CD4-positive, alpha-beta T cell treated with Interleukin-6 for 4 hours (primary cell): Measurements from ENCODE around the gene SEZ6.
A peak's percentile ranks its signal among the peaks of the same experiment; 100 is the strongest.
"Not testable (repeated sequence)": the region's sequence is repeated elsewhere in the genome, so short reads cannot be mapped to it uniquely, and the experiment has no call there.

ENCODE experiments used
- DNase-seq: peaks from one replicate; pipeline ENCODE4 v3.0.0-alpha.2; 2020; ENCODE audit warnings: mixed read lengths

Gene SEZ6

DNA sequence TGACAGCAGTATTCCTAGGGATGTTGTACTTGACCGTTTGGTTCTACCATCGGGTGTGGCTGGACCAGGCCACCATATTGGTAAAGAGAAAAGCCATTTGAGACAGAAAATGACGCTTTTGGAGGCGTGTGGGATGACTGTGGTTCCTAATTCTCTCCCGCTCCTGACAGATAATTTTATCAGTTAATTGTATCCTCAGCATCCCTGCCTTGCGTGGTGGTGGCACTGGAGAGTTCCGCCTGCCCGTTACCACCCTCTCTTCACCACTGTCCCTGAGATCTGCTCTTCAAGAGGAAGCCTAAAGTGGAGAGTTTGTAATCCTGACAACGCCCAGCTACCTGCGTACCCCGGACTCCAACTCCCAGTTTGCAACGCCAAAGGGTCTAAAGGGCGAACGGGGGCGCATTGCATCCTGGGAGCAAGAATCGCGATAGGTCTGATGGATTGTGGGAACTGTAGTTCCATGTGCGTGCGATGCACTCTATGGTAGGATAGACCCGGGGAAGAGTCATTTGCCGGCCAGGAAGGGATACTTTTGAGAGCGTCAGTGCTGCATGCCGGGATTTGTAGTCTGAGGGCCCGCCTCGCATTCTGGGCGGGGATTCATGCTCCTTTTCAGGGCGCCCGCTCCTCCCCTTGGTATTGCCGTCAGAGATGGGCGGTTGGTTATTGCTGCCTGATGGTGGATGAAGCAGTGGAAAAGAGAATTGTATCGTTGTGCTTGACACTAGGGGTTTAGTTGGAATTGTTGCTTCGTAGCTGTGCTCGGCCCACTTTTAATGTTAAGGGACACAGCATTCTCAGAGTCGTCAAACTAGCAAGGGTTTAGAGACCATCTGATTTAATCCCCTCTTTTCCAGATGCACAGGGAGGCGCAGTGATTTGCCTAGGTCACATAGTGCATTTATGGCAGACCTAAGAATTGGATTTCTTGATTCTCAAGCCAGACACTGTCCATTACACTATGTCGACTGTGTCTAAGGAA is 53.5 kb downstream of the SEZ6 start:
- DNase-seq = peak; percentile 96

DNA sequence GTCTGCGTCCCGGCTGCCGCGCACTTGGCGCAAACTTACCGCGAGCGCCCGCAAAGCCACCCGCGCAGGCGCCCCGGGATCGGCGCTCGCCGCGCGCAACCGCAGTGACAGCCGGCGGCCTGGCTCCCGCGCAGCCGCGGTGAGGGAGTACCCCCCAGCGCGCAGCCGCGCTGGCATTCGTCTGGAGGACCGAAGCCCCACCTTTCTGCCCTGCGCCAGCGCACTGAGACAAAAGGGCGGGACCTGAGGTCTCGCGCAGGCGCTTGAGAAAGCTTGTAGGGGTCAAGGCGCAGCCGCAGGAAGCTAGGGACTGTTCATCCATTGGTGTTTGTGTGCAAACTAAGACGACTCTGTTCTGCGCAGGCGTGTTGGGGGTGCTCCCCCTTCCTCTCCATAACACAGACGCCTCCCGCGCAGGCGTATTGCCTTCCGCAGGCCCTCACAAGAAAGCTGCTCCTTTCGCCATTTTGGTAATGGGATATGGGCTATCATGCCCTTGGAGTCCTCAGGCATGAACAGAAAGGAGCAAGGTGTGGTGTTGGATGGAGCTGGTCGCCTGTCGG is 54.3 kb downstream of the SEZ6 start, which contains the start of gene PHF12:
Gene PHF12, minus strand, starts transcription at position 91 of the 563 bp plus-strand sequence. CDS start 558 bp downstream, outside the sequence.
- peak; percentile 100 for DNase-seq

DNA sequence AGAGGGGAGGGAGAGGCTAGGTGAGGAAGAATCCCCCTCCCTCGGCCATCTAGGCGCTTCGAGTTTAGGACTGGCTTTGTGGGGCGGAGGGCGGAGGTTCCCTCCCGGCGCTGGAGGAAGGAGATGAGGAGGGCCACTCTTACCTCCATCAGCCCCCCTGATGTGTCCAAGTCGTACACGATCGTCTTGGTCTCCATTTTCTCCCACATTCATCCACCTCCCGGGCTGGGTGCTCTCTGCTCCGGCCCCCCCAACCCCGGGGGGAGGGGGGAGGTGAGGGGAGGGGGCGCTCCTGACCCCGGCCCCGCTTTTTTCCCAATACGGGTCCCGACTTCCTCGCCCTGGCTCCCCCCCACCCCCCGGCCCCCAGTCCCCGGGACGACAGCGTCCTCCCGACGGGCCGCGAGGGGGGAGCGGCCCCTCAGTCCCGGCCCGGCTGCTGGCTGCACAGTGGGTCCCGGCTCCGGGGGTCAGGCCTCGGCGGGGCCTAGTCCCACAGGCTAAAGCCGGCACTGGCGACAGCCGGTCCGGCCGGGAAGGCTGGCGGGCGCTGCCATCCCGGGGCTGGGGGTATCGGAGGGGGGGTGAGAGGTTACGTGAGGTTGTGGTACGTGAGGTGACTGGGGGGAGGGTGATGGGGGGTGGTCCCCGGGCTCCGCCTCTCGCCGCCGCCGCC is 54.9 kb downstream of the SEZ6 start:
- no peak for DNase-seq

DNA sequence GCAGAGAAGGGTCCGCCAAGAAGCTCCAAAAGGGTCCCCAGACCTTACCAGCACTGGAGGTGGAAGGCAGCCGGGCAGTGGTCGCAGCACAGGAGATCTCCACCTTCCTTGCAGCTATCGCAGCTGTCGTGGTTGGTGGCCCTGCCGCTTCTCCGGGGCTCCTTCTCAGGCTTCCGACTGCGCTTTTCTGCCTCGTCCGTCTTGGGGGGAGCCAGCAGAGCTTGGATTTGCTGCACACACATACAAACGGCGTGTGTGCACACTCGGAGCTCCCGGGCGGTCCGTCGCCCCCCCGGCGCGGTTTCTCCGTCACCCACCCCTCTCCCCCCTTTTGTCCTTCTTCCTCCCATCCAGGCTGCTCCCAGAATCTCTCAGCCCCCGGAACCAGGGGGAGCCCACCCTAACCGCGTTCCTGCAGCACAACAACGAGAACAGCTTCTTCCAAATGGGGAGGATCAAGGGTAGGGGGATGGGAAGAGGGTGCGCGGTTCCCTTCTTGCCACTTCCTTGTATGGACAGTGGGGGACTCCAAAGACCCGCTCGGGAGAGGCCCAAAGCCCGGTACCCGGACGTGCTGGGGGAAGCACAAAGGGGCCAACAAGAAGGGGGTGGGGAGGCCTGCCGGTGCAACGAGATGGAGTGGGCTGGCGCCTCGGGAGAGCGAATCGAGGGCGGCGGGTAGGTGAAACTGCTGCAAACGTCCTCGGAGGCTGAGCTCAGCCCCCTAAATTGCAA is 55.6 kb downstream of the SEZ6 start:
- peak; percentile 55 for DNase-seq

DNA sequence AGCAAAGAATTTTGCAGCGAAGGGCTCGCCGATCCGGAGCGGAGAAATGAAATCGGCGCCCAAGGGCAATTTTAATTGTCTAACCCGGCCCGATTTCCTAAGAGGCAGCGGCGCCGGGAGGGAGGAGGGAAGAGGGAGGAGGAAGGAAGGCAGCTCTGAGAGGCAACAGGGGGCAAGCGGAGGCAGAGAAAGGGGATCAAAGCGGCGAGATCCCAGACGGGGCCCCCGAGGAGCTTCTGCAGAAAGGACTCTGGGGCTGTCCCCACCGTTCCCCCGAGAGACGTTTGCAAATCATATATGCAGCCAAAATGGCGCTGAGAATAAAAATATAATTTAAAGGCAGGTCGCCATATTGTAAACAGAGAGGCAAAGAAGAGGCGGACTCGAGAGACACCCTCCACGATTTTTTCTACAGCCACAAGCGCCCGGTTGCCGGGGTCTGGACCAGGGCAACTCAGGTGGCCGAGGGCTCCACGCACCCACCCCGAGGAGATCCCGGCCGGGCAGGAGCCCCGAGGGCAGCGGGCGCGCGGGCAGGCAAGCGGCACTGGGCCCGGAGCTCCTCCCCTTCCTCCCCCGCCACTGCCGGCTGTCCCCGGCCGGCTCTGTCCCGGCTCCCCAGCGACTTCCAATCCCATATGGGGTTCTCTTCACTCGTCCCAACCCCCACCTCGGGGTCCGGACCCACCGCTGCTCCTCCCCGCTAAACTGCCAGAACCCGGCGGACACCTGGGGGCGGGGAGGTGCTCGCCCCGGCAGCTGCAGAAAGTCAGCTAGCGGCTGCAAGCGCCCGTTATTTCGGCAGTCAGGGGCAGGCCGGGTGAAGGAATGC is 56.4 kb downstream of the SEZ6 start:
- DNase-seq = peak; percentile 55

DNA sequence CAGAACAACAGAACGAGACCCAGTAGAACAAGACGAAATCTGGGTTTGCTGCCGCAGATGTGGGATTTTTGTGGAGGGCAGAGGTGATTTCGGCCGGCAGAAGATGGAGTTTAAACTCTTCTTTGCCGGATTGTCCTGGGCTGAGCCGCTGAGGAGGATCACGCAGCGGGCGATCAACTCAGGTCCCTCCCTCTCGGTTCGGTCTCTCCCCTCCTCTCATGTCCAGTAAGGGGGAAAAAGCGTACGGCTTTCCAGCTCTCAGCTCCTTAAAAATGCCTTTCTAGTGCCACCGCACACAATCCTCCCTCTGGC is 57.0 kb downstream of the SEZ6 start:
- no peak for DNase-seq

DNA sequence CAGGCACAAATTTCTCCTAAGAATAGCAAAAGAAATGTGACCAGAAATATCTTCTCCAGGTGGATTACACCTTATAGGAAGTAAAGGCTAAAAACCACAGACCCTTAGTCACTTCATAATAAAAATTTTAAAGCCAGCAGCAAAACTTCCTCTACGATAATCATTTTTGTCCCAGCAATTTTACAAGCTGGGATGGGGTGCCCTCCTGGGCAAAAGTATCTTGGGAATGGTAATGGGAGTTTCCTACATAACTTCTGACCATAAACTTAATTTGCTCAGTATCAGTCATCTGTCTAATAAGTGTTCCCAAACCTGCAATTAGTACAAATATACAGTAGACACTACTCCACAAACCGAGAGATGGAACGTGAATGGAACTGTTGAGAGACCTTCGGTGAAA is 57.5 kb downstream of the SEZ6 start:
- no peak for DNase-seq

DNA sequence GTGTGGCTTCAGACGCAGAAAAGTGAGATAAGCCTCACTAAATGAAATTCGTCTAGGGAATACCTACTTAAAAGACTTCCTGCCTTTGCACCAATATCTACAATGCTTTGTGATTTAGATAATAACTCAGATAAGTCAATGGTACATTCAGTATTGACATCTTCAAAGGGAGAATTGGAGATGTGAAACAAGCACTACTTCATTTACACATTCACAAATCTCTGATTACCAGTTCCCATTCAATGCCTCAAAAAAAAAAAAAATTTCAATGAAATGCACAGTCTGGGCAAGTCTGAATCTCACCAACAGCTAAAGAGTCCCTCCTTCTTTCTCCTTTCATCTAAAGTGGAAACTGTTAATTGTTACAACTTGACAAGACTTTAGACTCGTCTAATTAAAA is 58.2 kb downstream of the SEZ6 start:
- DNase-seq = no peak

DNA sequence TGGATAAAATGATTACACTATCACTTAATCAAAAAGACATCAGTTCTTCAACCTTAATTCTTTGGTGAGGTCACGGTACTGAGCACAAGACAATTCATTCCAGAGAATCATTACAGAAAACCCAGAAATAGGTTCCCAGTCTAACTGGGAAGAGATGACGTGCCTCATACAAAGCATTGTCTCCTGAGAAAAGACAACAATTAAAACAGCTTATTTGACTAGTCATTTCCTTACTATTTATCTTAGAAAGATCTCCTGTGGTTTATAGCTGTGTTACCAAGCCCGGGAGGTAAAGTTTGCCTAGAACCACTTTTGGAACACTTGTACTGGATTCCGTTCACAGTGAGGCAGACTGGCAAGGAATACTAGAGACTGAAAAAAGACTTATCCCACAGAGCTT is 59.6 kb downstream of the SEZ6 start:
- no peak for DNase-seq

DNA sequence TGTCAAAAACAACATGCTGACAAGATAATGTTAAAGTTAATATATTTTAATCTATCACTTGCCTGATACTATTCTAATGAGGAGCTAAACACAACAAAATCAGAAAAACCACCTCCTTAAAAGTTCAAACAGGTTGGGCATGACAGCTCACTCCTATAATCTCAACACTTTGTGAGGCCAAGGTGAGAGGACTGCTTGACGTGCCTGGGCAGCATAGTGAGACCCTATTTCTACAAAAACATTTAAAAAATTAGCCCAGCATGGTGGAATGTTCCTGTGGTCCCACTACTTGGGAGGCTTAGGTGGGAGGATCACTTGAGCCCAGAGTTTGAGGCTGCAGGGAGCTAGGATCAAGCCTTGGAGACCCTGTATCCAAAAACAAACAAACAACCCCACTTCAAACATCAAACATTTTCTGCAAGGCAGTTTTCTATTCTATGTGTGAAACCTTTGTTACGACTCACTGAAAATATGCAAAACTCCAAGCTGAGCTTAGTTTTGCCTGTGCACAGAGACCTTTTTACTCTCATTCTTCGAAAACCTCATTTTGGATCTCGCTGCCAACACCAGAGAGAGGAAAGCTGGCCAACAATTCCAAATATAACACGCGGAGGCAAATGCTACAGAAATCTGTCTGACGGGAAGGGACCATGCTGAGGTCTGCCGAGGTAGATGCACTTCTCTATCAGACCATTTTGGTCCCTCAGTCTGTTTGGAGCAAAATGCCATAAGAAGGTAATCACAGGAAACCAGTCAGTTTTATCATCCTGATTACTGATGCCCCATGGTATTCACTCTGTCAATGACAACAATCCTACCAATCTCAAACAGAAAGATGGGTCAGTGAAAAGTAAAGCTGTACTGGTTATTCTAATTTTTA is 60.7 kb downstream of the SEZ6 start:
- DNase-seq = no peak

DNA sequence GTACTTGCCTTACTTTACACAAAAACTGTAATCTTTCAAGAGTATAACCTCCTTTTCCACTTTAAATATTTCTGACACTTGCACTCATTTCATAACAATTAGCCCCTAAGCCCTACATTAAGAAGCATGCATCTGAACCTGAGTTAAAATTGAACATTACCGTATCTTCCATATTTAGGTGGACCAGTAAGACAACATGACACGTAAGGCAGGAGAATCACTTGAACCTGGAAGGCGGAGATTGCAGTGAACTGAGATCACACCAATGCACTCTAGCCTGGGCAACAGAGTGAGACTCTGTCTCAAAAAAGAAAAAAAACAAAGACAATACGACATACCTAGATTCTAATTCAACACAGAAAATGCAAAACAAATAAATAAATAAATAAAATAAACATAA is 61.5 kb downstream of the SEZ6 start:
- no peak for DNase-seq

DNA sequence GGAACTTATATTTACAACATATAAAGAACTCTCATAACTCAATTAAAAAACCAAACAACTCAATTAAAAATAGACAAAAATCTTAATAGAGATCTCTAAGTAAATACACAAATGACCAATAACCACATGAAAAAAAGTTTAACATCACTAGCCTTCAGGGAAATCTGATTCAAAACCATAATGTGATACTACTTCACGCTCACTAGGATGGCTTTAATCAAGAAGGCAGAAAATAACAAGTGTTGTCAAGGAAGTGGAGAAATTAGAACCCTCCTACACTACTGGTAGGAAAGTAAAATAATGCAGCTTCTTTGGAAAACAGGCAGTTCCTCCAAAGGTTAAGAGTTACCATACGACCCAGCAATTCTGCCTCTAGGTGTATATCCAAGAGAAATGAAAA is 62.9 kb downstream of the SEZ6 start:
- DNase-seq = no peak

DNA sequence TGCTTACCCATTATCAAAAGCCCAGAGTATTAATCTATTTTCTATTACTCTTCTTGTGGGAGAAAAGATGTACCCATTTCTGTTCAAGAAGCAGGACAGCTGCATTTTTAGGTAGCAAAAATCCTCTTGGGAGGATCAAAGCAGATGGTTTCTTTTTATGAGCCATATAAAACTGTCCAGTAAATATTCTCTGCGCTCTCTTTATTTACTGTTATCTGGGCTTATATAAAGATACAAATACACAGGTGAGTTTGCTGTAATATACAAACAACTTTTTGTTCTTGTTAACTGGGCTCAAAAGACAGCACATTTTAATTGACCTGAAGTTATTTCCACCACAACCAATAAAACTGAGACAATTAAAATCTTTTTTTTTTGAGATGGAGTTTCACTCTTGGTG is 64.6 kb downstream of the SEZ6 start:
- no peak for DNase-seq

DNA sequence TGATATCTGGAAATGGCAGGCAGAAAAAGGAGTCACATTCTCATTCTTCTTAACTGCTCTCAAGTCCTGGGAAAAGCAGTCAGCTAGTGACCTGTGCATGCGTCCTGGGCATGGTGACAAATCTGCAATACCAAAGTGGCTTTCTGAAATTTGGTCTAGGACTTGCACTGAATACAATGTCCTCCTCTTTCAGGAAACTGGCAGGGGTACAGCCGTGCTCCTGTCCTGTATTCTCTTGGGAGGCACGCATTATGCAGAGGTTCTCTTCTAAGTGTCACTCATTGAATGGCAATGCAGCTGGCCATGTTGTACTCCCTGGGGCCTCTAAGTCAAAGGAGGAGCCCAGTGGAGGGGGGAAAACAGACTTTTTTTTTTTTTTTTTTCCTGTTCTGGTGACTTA is 65.2 kb downstream of the SEZ6 start:
- DNase-seq = no peak

DNA sequence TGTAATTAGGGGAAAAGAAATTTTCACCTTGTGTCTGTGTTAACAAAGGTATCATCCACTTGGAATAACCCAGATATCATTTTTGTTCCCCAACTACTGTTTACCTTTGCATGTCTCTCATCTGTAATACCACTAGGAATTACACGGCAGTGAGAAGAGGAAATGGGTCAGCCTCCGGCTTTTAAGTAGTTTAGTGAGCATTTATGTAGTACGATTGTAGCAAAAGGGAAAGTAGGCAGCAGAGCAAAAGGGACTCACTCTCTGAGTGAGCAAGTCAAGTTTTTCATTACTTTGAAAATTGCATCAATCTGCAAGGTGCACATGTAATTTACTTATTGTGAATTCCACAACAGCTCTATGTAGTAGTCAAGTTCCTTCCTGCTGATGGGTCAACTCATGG is 65.7 kb downstream of the SEZ6 start:
- peak; percentile 24 for DNase-seq

DNA sequence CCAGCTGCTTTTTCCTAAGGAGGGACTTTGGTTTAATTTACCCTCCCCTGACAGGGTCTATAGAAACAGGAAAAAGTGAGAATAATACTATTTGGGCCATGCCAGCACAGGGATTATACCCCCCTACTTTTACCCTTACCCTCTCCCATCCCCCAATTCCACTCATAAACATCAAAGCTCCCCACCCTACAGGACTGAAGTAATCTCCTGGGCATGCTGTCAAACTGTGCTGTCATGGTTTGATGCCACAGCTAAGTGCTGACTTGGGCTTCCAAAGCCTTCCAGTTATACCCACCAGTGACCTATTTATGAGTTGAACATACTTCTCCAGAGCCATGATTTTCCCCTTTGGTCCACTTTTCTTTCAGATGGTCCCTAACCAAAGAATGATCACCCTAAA is 67.3 kb downstream of the SEZ6 start:
- no peak for DNase-seq

DNA sequence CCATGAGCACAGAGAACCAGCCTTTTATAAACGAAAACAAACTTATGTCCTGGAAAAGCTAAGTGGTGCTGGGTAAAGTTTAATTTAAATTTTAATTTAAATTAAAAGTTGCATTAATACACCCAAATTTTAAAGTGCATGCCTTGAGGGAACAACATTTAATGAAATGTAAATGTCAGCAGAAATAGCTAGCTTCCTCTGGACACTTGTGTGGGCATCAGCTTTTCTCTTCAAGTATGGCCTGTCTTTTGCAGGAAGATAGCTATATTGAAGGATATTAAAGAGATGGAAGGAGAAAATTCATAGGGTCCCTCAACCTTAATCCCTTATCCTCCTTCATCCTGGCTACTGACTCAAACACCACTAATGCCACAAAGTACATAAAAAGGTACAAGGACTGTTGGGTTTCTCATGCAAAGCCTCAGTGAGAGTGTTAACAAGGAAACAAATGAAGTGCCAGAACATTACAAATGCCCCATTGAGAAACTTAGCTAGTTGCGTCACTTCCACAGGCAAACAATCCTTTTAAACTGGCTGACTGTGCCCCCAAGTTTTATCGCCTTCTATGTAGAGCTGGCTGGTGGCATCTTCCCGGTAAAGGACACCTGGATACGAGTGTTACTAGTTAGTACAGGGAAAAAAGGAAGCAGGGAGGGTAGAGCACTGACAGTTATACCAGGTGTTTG is 68.6 kb downstream of the SEZ6 start:
- DNase-seq = no peak

DNA sequence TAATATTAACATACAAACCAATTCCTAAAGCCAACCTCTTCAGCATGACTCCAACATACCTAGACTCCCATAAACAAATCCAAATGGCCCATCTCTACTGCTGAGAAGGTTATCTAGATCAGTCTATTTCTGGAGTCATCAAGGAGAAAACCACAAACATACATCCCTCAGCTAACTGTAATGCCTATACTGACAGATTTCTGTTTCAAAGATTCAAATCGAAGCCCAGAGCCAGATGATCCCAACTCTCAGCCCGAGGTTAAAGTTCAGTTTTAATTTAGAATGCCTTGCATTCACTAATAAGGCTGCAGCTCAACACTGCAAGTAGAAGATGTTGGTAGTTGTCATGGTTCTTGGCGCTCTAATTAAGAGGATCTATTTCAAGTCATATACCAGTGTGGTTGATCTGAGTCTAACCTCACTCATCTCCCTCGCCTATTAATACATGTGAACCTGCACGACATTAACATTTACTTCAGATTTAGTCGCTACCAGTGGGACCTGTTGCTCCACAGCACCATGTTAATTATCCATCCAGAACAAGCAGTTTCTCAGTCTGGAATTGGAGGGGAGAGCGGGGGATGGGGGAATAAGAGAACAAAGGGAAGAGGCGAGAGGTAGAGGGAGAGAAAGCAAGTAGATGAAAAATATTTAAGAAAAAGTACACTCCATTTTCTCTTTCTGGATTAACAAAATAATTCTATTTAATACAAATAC is 69.9 kb downstream of the SEZ6 start:
- DNase-seq = no peak

DNA sequence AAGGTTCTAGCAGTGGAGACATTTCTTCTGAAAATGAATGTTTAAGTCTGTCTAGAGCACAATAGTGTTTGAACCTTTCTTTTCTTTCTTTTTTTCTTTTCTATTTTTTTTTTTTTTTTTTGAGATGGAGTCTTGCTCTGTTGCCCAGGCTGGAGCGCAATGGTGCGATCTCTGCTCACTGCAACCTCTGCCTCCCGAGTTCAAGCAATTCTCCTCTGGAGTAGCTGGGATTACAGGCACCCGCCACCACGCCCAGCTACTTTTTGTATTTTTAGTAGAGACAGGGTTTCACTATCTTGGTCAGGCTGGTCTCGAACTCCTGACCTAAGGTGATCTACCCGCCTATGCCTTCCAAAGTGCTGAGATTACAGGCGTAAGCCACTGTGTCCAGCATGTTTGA is 71.3 kb downstream of the SEZ6 start:
- not testable (repeated sequence) for DNase-seq

DNA sequence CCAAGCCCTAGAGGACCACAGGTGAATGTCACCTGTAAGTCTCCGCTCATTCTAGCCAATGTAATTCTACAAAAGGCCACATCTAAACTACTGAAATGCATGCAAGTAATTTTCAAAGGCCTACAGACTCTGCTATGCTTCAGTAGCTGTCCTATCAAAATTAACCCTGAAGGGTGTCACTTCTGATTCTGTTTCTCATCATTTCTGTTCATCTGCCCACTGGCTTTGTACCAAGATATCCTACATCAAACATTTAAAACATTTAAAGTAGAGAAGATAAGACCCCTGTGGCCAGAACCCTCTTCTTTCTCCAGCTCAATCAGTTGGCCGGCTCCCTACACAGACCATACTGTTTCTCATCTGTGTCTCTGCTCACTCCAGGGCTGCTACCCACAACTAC is 76.0 kb downstream of the SEZ6 start:
- no peak for DNase-seq
